RPMI7951 (cell line): ENCODE measurements around the gene A1BG. TPM values are rescaled to one million over a fixed set of nuclear protein-coding genes. Genes with fewer than 3 reads are reported as not detected.

Experiments
- DNase-seq: peaks from one replicate; pipeline ENCODE4 v3.0.0-alpha.2; 2012; ENCODE audit warnings: low read depth
- total RNA-seq: library from RNA; depleted of rRNA; stranded (reverse); fragments of >200 nt; shearing (Covaris generic); gene quantifications from 2 replicates; pipeline ENCODE4 v1.2.3, GENCODE V29; 2014; rRNA removed

Gene A1BG
- total RNA-seq, 1 experiment from 2014 or later, result 64.4 TPM

DNA sequence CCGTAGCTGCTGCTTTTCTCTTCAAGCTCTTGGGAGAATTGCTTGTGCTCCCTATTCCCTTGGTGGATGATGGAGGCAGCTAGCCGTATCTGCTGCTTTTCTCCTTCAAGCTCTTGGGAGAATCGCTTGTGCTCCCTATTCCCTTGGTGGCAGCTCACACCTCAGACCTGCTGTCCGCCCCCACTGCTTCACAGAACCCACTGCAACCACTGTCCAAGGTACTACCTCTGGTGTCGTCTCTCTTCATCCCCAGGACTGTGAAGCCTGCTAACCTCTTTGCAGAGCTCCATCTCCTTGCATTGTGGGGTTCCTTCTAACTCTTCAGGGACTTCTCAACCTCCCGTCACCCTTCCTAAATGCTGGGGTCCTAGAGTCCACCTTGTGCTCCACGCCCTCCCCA, 52.7 kb downstream of the A1BG start:
- DNase-seq, result no peak

DNA sequence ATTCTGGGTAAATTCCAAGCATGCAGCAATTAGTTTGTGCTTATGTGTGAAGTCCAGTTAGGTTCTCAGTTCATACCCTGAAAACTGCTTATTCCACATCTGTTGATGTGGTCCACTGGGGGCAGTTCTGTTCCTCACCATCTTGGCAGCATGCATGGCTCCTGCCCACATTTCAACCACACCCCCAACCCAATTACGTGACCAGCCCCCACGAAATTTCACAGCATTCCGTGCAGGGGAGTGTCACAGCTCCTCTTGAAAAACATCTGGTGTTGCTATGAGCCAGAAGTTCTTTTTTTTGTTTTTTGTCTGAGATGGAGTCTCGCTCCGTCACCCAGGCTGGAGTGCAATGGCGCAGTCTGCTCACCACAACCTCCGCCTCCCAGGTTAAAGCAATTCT, 57.2 kb downstream of the A1BG start:
- no peak for DNase-seq

Other genes with a start within 250 kb of the A1BG start
- gene ZNF329, start 202.7 kb downstream of the A1BG start, total RNA-seq, result 6.8 and 9.4 TPM in 2 replicates
- 22.7 and 23.7 TPM in 2 replicates for gene ZNF274, start 170.4 kb downstream of the A1BG start, total RNA-seq
- gene ZNF544, start 124.6 kb downstream of the A1BG start, total RNA-seq, result 43.9 and 57.0 TPM in 2 replicates
- 4.3 and 4.8 TPM in 2 replicates for gene ZNF8, start 74.5 kb downstream of the A1BG start, total RNA-seq
- gene ERVK3-1, start 48.1 kb downstream of the A1BG start, total RNA-seq, result 68.7 and 76.6 TPM in 2 replicates
- 2.9 and 4.1 TPM in 2 replicates for gene ZSCAN22, start 26.5 kb downstream of the A1BG start, total RNA-seq
- 0.12 and 0.29 TPM in 2 replicates for gene ZNF497, start 9.3 kb upstream of the A1BG start, total RNA-seq
- gene ZNF837, start 27.5 kb upstream of the A1BG start, total RNA-seq, result 1.1 and 1.8 TPM in 2 replicates
- gene RPS5, start 33.8 kb upstream of the A1BG start, total RNA-seq, result 2,560 and 2,715 TPM in 2 replicates
- not detected in 2 replicates for gene RNF225, start 42.2 kb upstream of the A1BG start, total RNA-seq
- gene ZNF584, start 55.2 kb upstream of the A1BG start, total RNA-seq, result 16.3 and 17.2 TPM in 2 replicates
- 4.6 and 4.8 TPM in 2 replicates for gene ZNF132, start 86.7 kb upstream of the A1BG start, total RNA-seq
- 4.1 and 9.3 TPM in 2 replicates for gene ZNF324B, start 98.1 kb upstream of the A1BG start, total RNA-seq
- 8.6 and 8.9 TPM in 2 replicates for gene ZNF324, start 113.6 kb upstream of the A1BG start, total RNA-seq
- gene ZNF446, start 122.9 kb upstream of the A1BG start, total RNA-seq, result 6.5 and 9.5 TPM in 2 replicates
- 4.7 and 6.0 TPM in 2 replicates for gene SLC27A5, start 158.5 kb upstream of the A1BG start, total RNA-seq
- 5.3 and 8.1 TPM in 2 replicates for gene ZBTB45, start 166.3 kb upstream of the A1BG start, total RNA-seq
- 304 and 391 TPM in 2 replicates for gene TRIM28, start 190.6 kb upstream of the A1BG start, total RNA-seq
- gene CHMP2A, start 201.6 kb upstream of the A1BG start, total RNA-seq, result 171 and 176 TPM in 2 replicates
- 84.1 and 98.8 TPM in 2 replicates for gene UBE2M, start 205.1 kb upstream of the A1BG start, total RNA-seq
- gene MZF1, start 219.8 kb upstream of the A1BG start, total RNA-seq, result 6.5 and 10.2 TPM in 2 replicates